ENCODE results near the gene GABRB1.
A peak's percentile ranks its signal among the peaks of the same experiment; 100 is the strongest.

Gene GABRB1

GRCh38 chr4:47386561-47387235, 355.3 kb downstream of the GABRB1 start:
- DNase-seq (ENCODE audit: low read depth): no peak

- DNase-seq (ENCODE audit: low read depth): no peak
Measured at GRCh38 chr4:47390428-47391125, 359.2 kb downstream of the GABRB1 start.

- no peak for DNase-seq (ENCODE audit: low read depth)
Measured at GRCh38 chr4:47391256-47391655, 359.9 kb downstream of the GABRB1 start.

GRCh38 chr4:47406408-47406807, 375.0 kb downstream of the GABRB1 start:
- DNase-seq (ENCODE audit: low read depth): no peak

GRCh38 chr4:47410271-47410670, 378.9 kb downstream of the GABRB1 start:
- DNase-seq (ENCODE audit: low read depth): no peak

- no peak for DNase-seq (ENCODE audit: low read depth)
Measured at GRCh38 chr4:47413521-47413920, 382.2 kb downstream of the GABRB1 start.

GRCh38 chr4:47415719-47416118, 384.4 kb downstream of the GABRB1 start:
- DNase-seq (ENCODE audit: low read depth): no peak

GRCh38 chr4:47418147-47418546, 386.8 kb downstream of the GABRB1 start:
- DNase-seq (ENCODE audit: low read depth): no peak

- no peak for DNase-seq (ENCODE audit: low read depth)
Measured at GRCh38 chr4:47419296-47419695, 387.9 kb downstream of the GABRB1 start.

GRCh38 chr4:47425628-47426027, 394.3 kb downstream of the GABRB1 start:
- no peak for DNase-seq (ENCODE audit: low read depth)

- DNase-seq (ENCODE audit: low read depth): no peak
Measured at GRCh38 chr4:47427935-47428334, 396.6 kb downstream of the GABRB1 start.

GRCh38 chr4:47432749-47433148, 401.4 kb downstream of the GABRB1 start:
- no peak for DNase-seq (ENCODE audit: low read depth)

GRCh38 chr4:47434931-47435330, 403.6 kb downstream of the GABRB1 start:
- no peak for DNase-seq (ENCODE audit: low read depth)

- DNase-seq (ENCODE audit: low read depth): no peak
Measured at GRCh38 chr4:47442980-47443379, 411.6 kb downstream of the GABRB1 start.

GRCh38 chr4:47444031-47444430, 412.7 kb downstream of the GABRB1 start:
- DNase-seq (ENCODE audit: low read depth): no peak

- DNase-seq (ENCODE audit: low read depth): no peak
Measured at GRCh38 chr4:47451657-47452056, 420.3 kb downstream of the GABRB1 start.

- no peak for DNase-seq (ENCODE audit: low read depth)
Measured at GRCh38 chr4:47462799-47463234, 431.4 kb downstream of the GABRB1 start.

- DNase-seq (ENCODE audit: low read depth): peak; percentile 95
Measured at GRCh38 chr4:47463235-47463956, 432.0 kb downstream of the GABRB1 start, which contains the start of gene COMMD8. Gene COMMD8 (minus strand): TSS chr4:47463702. CDS start chr4:47463651, 51 bp downstream.

GRCh38 chr4:47465004-47465403, 433.6 kb downstream of the GABRB1 start:
- no peak for DNase-seq (ENCODE audit: low read depth)

GRCh38 chr4:47466056-47466785, 434.9 kb downstream of the GABRB1 start:
- no peak for DNase-seq (ENCODE audit: low read depth)

GRCh38 chr4:47468706-47469365, 437.5 kb downstream of the GABRB1 start:
- DNase-seq (ENCODE audit: low read depth): no peak

- DNase-seq (ENCODE audit: low read depth): no peak
Measured at GRCh38 chr4:47469951-47470350, 438.6 kb downstream of the GABRB1 start.
